ENCODE measurements around the gene C19orf25.

C19orf25 gene

GRCh38 chr19:1466461-1467214 is 12.4 kb downstream of the C19orf25 start:
- no peak for DNase-seq (ENCODE audit: low read depth in 2 of 2)

GRCh38 chr19:1466018-1466460 is 13.0 kb downstream of the C19orf25 start:
- DNase-seq (ENCODE audit: low read depth in 2 of 2) = no peak

- no peak for DNase-seq (ENCODE audit: low read depth in 2 of 2)
Observed at GRCh38 chr19:1465191-1466016, 13.6 kb downstream of the C19orf25 start.

GRCh38 chr19:1461862-1462261 is 17.2 kb downstream of the C19orf25 start:
- DNase-seq (ENCODE audit: low read depth in 2 of 2) = no peak

- DNase-seq (ENCODE audit: low read depth in 2 of 2) = no peak
Observed at GRCh38 chr19:1460033-1460995, 18.7 kb downstream of the C19orf25 start.

- DNase-seq (ENCODE audit: low read depth in 2 of 2) = no peak
Observed at GRCh38 chr19:1459479-1459878, 19.5 kb downstream of the C19orf25 start.

GRCh38 chr19:1457892-1458291 is 21.1 kb downstream of the C19orf25 start:
- DNase-seq (ENCODE audit: low read depth in 2 of 2) = no peak

- DNase-seq (ENCODE audit: low read depth in 2 of 2) = no peak
Observed at GRCh38 chr19:1457031-1457739, 21.8 kb downstream of the C19orf25 start.

- DNase-seq (ENCODE audit: low read depth in 2 of 2) = no peak
Observed at GRCh38 chr19:1456121-1456900, 22.7 kb downstream of the C19orf25 start.

GRCh38 chr19:1455336-1456120 is 23.5 kb downstream of the C19orf25 start:
- DNase-seq (ENCODE audit: low read depth in 2 of 2) = no peak

GRCh38 chr19:1455002-1455335 is 24.0 kb downstream of the C19orf25 start:
- no peak for DNase-seq (ENCODE audit: low read depth in 2 of 2)

GRCh38 chr19:1453525-1454364 is 25.3 kb downstream of the C19orf25 start:
- DNase-seq (ENCODE audit: low read depth in 2 of 2) = no peak

GRCh38 chr19:1452802-1453524 is 26.1 kb downstream of the C19orf25 start:
- no peak for DNase-seq (ENCODE audit: low read depth in 2 of 2)

- DNase-seq (ENCODE audit: low read depth in 2 of 2) = no peak
Observed at GRCh38 chr19:1451916-1452801, 26.9 kb downstream of the C19orf25 start.

- DNase-seq (ENCODE audit: low read depth in 2 of 2) = no peak
Observed at GRCh38 chr19:1450735-1451731, 28.0 kb downstream of the C19orf25 start.

All from stimulated activated CD8-positive, alpha-beta memory T cell treated with anti-CD3 and anti-CD28 coated beads, Interleukin-7, amount 100 ng/mL, for 1 hour (primary cell).